MG63 (cell line): Measurements from ENCODE around the gene SEPTIN3. TPM values are rescaled to one million over a fixed set of nuclear protein-coding genes. Genes with fewer than 3 reads are reported as not detected.

ENCODE experiments used
- DNase-seq: peaks from one replicate; pipeline ENCODE4 v3.0.0-alpha.2; 2020
- H3K27me3 ChIP-seq: fragments of 250-450 bp; sonication (Bioruptor Pico); 2 replicates; pipeline ENCODE4 v1.5.1; 2020; ENCODE audit warnings: mild to moderate bottlenecking, moderate library complexity
- H3K36me3 ChIP-seq: fragments of 250-450 bp; sonication (Bioruptor Pico); 2 replicates; pipeline ENCODE4 v1.5.1; 2020; ENCODE audit warnings: mild to moderate bottlenecking, moderate library complexity
- H3K4me3 ChIP-seq: fragments of 250-450 bp; sonication (Bioruptor Pico); 2 replicates; pipeline ENCODE4 v1.5.1; 2020; ENCODE audit warnings: mild to moderate bottlenecking, moderate library complexity
- H3K9me3 ChIP-seq: fragments of 250-450 bp; sonication (Bioruptor Pico); 2 replicates; pipeline ENCODE4 v1.5.1; 2020; ENCODE audit warnings: mild to moderate bottlenecking, moderate library complexity
- total RNA-seq: library from RNA; depleted of rRNA; stranded (reverse); fragments of >200 nt; shearing (Covaris generic); gene quantifications from 2 replicates; pipeline ENCODE4 v1.2.3, GENCODE V29; 2014; ENCODE audit warnings: low replicate concordance

The SEPTIN3 gene
- total RNA-seq, 1 experiment from 2014 or later, result 0.43 TPM

DNA sequence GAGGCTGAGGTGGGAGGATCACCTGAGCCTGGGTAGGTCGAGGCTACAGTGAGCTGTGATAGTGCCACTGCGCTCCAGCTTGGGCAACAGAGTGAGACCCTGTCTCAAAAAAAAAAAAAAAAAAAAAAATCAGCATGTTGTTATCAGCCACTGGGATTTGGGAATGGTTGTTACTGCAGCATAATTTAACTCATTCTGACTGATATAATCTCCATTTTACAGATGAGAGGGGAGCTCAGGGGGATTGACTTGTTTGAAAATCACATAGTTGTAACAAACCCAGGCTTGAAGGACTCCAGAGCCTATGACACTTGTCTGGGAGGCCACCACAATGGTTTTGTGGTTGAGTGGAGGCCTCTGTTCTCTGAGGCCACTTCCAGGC, 3.0 kb upstream of the SEPTIN3 start:
- no peak overlapping the region for H3K4me3 ChIP-seq
- H3K9me3 ChIP-seq, result no peaks in the 10 kb centered on the region
- no peaks in the 10 kb centered on the region for H3K36me3 ChIP-seq
- DNase-seq, result no peak
- no peaks in the 10 kb centered on the region for H3K27me3 ChIP-seq

DNA sequence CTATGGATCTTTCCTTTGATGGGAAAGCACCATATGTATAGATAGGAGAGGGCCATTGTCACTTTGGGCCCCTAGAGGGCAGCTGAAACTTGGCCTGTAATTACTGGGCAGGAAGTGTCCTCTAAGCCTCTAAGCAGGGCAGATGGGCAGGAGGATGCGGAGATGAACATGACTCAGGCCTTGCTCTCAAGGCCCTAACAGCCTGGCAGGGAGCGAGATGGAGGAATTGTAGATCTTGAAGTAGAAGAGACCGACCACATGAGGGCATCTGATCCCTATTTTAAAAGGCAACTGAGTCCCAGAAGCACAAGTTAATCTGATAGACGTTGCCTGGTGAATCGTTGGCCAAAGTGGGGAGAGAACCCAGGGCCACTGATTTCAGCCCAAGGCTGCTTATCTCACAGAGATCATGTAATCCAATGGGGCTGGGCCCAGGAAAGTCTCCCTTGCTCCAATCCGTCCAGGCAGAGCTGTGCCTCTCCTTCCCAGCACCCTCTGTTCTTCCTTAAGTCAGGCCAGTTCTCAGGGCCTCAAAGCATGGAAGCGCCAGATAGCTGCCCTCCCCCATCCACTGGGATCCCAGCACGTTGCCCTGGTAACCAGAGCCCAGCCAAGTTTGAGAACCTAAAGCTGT, 2.5 kb upstream of the SEPTIN3 start:
- Histone ChIP-seq H3K27me3 (no peaks in the 10 kb centered on the region), H3K4me3 (no peak overlapping the region), H3K36me3 (no peaks in the 10 kb centered on the region), H3K9me3 (no peaks in the 10 kb centered on the region)
- peak; percentile 81 for DNase-seq

DNA sequence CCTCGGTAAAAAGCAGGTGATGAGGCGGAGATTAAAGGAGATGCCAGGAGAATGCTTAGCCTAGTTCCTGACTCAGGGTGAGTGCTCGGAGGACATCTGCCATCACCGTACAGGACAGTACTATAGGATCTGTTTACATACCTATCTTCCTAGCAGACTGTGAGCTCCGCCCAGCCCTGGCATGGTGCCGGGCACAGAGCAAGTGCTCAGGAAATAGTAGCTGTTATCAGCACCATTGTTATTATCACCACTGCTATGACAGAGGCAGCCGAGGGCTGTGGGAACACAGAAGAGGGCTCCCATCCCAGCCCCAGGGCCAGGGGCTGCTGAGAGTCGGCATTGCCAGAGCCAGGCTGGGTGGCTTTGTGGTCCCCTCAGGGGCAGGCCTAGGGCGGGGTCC, 642 bp upstream of the SEPTIN3 start:
- Histone ChIP-seq H3K27me3 (peaks cover 7% of the 10 kb centered on the region; the same call in 1 of the 2 replicates), H3K36me3 (no peaks in the 10 kb centered on the region), H3K9me3 (no peaks in the 10 kb centered on the region), H3K4me3 (no peak overlapping the region)
- DNase-seq, result no peak

DNA sequence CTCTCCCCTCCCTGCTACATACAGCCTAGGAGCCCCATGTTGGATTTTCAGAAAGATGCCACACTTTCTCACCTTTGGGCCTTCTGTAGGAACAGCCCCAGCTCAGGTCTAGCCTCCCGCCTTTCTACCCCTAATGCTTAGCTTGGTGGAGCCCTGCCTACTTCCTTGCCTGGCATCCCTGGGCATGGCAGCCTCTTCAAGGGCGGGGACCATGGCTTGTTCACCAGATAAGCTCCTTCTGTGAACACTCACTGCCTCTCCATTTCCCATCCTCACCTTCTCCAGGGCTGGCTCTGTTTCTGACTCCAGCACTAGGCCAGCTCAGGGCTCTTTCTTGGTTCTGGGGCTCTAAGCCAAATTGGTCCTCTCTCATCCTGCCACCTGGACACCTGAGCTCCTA, 1.4 kb downstream of the SEPTIN3 start:
- no peaks in the 10 kb centered on the region for H3K9me3 ChIP-seq
- H3K27me3 ChIP-seq, result peaks cover 17% of the 10 kb centered on the region
- no peak for DNase-seq
- no peak overlapping the region for H3K4me3 ChIP-seq
- H3K36me3 ChIP-seq, result no peaks in the 10 kb centered on the region

DNA sequence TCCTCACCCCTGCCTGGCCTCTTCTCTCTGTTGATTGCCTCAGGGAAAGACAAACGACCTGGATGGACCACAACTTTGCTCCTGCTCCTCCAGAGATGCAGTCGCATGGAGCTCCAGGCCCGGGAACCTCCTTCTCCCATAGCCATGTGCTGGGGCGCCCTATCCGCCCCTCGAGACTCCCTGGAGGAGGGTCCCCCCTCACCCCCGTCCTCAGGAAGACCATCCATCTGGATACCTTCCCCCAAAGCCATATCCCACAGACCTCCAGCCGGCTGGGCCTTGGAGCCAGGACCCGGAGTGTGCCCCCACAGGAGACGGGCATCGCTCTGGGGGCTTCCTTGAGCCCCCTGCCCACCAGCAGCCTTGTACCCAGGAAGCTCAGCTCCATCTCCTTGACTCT, 2.2 kb downstream of the SEPTIN3 start:
- no peaks in the 10 kb centered on the region for H3K36me3 ChIP-seq
- H3K4me3 ChIP-seq, result no peak overlapping the region
- no peak for DNase-seq
- H3K27me3 ChIP-seq, result peaks cover 25% of the 10 kb centered on the region
- no peaks in the 10 kb centered on the region for H3K9me3 ChIP-seq

DNA sequence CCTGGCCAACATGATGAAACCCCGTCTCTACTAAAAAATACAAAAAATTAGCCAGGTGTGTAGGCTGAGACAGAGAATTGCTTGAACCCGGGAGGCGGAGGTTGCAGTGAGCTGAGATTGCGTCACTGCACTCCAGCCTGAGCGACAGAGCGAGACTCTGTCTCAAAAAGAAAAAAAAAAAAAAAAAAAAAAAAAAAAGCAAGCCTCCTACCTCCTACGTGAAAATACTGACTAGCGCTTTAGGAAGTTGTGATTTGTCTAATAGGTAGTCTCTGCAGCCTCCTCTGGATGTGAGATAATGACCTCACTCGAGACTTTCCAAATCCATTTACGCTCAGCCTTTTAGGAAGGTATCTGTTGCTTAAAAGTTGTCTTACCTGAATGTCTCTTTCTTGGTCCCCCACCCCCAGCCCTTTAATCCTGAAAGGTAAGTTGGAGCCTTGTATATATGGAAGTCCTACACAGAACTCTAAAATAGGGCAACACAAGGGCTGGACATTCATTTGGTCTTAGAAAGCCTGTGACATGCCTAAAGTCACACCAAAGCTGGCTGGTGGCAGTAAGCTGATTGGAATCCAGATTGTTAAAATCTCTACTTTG, 5.5 kb downstream of the SEPTIN3 start:
- DNase-seq, result no peak
- Histone ChIP-seq H3K36me3 (no peaks in the 10 kb centered on the region), H3K4me3 (no peak overlapping the region), H3K27me3 (peaks cover 36% of the 10 kb centered on the region), H3K9me3 (no peaks in the 10 kb centered on the region)

DNA sequence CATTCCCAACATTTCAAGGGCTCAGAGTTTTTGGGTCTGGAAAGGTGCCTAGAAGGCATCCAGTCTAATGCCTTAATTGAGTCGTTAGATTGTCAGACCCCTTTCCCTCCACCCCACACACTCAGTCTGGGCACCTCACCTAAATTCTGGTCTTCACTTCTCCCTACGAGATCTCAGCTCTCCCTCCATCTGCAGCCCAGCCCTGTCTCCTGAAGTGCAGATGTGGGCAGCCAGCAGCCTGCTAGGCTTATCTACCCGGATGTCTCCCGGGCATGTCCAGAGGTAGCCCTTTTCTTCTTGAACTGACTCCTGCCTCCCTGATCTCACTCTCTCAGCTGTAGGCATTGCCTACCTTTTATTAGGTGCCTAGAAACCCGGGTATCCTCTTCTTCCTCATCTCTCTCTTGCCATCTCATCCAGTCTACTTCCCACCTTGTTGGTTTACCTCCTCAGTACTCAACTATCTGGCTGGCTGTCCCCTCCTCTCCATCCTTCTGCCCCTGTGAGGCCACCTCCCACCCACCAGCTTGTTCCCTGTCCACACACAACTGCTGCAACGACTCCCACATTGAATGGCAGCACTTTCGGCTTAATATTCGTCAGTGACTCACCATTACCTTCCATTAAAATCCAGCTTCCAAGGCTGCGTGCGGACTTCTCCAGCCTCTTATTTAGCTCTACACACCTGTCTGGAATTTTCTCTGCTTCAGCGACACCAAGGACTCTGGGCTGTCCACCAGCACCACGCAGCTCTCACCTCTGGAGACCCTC, 6.2 kb downstream of the SEPTIN3 start:
- no peak overlapping the region for H3K4me3 ChIP-seq
- H3K9me3 ChIP-seq, result no peaks in the 10 kb centered on the region
- DNase-seq, result no peak
- no peaks in the 10 kb centered on the region for H3K36me3 ChIP-seq
- H3K27me3 ChIP-seq, result peaks cover 36% of the 10 kb centered on the region

DNA sequence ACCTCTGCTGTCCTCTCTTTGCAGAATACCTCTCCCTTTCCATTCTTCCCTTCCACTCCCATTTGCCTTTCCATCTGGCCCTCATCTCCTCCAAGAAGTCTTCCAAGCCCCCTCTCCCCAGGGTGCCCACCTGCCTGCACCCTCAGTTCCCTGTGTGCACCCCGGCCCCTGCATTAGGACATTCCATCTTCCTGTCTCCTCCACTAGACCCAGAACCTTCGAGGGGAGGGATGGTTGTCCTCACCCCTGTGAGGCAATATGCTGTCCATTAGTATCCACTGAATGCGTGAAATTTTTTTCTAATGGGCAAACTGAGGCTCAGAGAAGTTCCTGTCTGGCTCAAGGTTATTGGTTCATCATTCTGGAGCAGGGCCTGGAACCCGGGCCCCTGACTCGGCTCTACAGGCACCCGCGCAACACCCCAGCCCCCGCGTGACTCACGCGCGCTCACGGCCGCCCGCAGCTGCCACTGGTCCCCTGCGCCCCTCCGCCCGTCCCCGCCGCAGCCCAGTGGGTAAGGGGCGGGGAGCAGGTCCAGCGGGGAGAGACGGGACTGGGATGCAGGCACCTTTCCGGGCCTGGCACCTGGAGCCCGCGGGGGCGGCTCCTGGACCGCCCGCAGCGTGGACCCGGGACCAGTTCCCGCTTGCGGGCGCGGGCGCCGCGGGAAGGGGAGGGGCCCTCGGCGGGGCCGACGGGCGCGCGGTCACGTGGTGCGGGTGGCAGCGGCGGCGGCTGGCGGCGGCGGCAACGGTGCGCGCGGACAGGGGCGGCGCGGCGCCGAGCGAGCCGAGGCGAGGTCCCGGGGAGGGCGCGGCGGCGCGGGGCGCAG, 7.0 kb downstream of the SEPTIN3 start:
- no peaks in the 10 kb centered on the region for H3K9me3 ChIP-seq
- H3K4me3 ChIP-seq, result peak overlapping the region; percentile 41
- peak; percentile 31 for DNase-seq
- peaks cover 36% of the 10 kb centered on the region for H3K27me3 ChIP-seq
- H3K36me3 ChIP-seq, result no peaks in the 10 kb centered on the region

DNA sequence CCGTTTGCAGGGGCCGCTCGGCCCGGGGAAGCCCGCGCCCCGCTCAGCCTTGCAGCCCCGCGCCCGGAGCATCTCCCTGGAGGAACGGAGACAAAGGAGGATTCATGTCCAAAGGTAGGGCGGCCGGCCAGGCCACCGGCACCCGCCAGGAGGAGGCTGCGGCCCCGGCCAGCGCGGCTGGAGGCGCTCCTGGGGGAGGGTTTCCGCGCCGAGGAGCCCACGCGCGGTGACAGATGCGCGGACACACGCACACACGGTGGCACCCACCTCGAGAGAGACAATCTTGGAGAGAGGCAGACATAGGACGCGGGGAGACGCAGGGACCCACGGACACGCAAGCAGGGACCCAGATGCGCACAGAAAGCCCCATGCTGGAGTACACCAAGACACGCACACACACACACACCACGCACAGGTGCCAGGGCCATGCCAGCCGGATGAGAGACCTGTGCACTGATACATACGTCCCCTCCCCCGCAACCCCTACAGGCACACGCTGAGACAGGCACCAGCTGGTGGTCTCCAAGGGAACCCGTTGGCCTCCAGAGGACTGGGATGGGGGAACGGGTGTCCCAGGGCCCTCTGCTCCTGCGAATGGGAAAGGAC, 7.8 kb downstream of the SEPTIN3 start:
- Histone ChIP-seq H3K36me3 (no peaks in the 10 kb centered on the region), H3K27me3 (peaks cover 36% of the 10 kb centered on the region), H3K4me3 (no peak overlapping the region), H3K9me3 (no peaks in the 10 kb centered on the region)
- no peak for DNase-seq

DNA sequence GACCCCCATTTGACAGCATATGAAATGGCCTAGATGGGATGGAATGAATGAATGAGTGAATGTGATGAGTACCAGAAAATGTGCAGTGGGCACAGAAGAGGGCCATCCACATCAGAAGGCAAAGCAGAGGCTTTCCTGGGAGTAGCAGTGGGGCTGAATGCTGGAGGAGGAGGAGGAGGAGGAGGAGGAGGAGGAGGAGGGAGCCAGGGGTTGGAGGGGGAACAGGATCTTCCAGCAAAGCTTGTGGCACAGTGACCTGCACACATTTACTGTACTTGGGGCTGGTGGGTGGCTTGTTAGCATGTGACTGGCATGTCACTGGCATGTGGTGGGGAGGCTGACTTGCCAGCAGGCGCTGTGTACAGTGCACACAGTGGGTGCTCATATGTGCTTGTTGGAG, 9.5 kb downstream of the SEPTIN3 start:
- Histone ChIP-seq H3K36me3 (no peaks in the 10 kb centered on the region), H3K9me3 (no peaks in the 10 kb centered on the region), H3K4me3 (no peak overlapping the region), H3K27me3 (peaks cover 28% of the 10 kb centered on the region)
- no peak for DNase-seq

DNA sequence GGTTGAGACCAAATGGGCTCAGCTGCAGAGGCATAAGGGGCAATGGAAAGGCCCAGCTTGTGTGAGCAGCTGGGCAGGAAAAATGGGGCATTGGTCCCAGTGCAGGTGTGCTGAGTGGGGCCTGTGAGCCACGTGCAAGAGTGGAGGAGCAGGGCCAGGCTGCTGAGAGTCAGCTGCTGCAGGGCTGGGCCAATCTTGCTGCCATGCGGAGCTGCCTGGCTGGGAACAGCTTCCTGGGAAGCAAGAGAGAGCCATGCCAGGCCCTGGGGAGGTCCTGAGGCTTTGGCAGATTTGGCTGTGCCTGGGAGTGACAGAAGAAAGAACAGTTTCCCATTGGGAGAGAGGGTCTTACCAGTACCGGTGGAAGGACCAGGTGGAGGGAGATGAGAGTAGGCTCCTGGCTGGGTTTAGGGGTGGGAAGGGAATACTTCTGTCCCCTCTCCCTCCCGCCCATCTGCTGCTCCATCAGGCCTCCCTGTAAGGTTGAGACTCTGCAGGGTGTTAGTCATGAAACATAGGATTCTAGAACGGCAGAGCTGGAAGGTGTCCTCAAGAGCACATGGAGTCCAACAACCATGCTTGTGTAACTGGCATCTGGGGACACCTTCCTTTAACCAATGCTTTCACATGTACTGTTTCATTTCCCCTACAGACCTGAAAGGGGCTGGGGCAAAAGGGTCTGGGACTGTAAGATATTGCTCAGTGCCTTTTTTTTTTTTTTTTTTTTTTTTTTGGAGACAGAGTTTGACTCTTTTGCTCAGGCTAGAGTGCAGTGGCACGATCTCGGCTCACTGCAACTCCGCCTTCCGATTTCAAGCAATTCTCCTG, 10.4 kb downstream of the SEPTIN3 start:
- Histone ChIP-seq H3K36me3 (no peaks in the 10 kb centered on the region), H3K9me3 (no peaks in the 10 kb centered on the region), H3K4me3 (no peak overlapping the region), H3K27me3 (peaks cover 28% of the 10 kb centered on the region)
- DNase-seq, result no peak

DNA sequence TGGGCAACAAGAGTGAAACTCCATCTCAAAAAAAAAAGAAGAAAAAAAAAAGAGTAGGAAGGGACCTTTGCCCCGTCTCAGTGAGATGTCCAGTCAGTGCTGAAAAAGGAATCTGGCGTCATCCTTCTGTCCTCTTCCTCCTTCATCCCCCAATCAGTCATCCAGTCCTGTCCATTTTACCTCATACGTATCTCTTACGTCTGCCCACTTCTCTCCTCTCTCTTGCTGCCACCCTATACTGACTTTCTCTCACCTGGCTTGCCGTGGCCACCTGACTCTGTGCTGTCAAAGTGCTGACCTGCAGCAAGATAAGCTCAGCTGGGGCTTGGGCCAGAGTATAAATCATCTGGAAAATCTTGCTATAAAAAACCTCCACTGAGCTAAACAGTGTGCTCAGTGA, 13.6 kb downstream of the SEPTIN3 start:
- H3K36me3 ChIP-seq, result no peaks in the 10 kb centered on the region

DNA sequence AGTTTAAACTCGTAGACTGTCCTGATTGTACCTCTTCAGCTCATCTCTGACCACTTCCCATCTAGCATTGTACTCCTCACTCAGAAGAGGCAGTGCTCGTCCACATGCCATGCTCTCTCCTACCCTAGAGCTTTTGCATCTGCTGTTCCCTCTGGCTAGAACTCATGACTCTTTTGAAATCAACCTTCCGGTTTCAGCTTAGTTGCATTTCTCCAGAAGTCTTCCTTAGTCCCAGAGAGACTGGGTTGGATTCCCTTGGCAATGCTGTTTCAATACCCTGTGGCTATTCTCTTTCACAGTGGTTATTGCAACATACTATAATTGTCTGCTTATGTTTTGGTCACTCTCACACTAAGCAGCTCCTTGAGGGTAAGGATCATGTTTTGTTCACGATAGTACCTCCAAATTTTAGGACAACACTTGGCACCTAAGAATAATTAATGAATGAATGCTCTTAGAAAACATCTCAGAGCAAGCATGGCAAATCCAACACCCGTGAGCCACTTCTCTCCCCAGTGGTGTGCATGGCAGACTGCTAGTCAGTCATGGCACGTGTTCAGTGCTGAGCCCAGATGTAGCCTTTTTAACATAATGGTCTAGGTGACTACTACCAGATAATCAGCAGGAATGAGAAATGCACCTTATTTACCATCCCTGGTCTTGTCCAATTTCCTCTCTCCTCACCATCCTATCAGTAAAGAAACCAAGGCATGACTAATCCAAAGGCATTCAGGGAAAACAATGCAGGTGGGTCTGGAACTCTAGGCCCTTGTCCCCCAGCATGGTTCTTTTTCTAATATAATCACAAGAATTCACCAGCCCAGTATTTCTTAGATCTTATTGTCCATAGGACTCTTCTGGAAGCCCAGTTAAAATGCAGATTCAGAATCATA, 14.5 kb downstream of the SEPTIN3 start:
- no peaks in the 10 kb centered on the region for H3K9me3 ChIP-seq
- DNase-seq, result no peak
- no peak overlapping the region for H3K4me3 ChIP-seq
- H3K36me3 ChIP-seq, result no peaks in the 10 kb centered on the region
- H3K27me3 ChIP-seq, result no peaks in the 10 kb centered on the region

More for the DNA sequence above, 13.6 kb downstream of the SEPTIN3 start:
- Histone ChIP-seq H3K9me3 (no peaks in the 10 kb centered on the region), H3K27me3 (peaks cover 4% of the 10 kb centered on the region; the same call in 1 of the 2 replicates), H3K4me3 (no peak overlapping the region)
- no peak for DNase-seq

DNA sequence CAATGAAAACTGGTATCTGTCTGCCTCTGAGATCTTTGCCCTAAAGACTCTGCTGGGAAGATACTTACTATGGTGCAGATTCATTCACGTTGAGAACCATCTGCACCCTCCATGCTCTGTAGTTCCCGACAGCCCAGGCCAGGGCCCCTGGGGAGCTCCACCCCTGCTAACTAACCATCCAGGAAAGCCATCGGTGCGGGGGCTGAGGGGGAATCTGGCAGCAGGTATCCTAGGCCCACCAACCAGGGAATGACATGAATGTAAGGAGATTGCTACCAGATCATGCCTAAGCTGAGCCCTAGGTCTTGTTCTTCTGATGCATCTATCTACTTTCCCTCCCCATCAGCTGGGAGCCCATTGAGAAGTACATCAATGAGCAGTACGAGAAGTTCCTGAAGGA, 18.0 kb downstream of the SEPTIN3 start:
- H3K27me3 ChIP-seq, result no peaks in the 10 kb centered on the region
- H3K4me3 ChIP-seq, result no peak overlapping the region
- DNase-seq, result no peak
- no peaks in the 10 kb centered on the region for H3K9me3 ChIP-seq
- no peaks in the 10 kb centered on the region for H3K36me3 ChIP-seq

DNA sequence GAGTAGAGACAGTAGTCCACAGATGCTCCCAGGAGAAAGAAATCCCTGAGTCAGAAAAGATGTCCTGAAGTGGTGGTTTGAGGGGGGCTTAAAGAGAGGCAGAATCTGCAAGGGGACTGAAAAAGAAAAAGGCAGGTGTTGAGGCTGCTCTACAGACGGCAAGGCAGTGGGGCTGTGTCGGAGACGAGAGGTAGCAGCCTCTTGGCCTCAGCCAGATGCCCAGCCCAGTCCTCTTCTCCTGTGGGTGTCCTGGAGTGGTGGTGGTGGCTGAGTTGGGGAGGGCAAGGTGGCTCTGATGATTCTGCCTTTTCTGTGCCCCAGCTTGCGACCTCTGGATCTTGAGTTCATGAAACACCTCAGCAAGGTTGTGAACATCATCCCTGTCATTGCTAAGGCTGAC, 20.0 kb downstream of the SEPTIN3 start:
- Histone ChIP-seq H3K27me3 (no peaks in the 10 kb centered on the region), H3K36me3 (no peaks in the 10 kb centered on the region), H3K9me3 (no peaks in the 10 kb centered on the region), H3K4me3 (no peak overlapping the region)
- no peak for DNase-seq
